GM19455 (cell line): ENCODE data around the gene ALPG.
"Not testable (repeated sequence)": the region's sequence is repeated elsewhere in the genome, so short reads cannot be mapped to it uniquely, and the experiment has no call there.

Experiments used
- ATAC-seq: cut with Tn5 transposase; IDR thresholded peaks from one replicate; pipeline ENCODE4 v1.9.1; 2021; ENCODE audit not compliant: unreplicated experiment

Gene ALPG

DNA sequence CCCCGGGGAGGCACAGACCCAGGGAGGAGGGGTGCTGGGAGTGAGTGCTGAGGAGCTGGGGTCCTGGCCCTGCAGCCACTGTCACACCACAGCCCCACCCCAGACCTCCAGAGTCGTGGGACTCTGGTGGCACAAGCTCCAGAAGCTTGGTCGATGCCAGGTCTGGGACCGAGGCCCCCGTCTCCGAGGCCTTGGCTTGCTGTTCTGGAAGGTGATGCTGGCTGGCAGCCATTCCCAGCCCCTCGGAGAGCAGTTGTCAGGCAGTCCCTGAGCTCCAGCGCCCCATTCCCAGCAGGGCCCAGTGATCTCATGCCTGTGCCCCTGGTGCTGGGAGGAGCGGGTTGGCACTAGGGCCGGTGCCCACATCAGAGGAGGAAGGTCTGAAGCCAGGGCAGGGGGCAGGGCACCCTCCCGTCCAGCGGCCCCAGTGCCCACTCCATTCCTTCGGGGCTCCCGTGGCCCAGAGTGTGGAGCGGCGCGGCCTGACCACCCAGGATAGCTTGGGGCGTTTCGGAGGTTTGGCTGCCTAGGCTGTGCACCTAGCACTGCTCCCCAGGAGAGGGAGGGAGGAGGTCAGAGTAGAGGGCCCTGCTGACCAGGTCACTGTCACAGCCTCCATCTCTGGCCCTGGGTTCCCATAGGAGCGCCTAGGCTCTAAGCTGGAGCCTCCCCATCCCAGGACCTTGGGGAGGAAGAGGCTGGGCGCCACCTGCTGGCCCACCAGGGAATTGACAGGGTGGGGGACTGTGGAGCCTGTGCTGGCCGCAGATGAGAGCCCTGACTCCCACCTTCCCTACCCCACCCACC is 32.5 kb downstream of the ALPG start:
- ATAC-seq: no peak

GRCh38 chr2:232439758-232440135 is 33.1 kb downstream of the ALPG start:
- no peak for ATAC-seq

DNA sequence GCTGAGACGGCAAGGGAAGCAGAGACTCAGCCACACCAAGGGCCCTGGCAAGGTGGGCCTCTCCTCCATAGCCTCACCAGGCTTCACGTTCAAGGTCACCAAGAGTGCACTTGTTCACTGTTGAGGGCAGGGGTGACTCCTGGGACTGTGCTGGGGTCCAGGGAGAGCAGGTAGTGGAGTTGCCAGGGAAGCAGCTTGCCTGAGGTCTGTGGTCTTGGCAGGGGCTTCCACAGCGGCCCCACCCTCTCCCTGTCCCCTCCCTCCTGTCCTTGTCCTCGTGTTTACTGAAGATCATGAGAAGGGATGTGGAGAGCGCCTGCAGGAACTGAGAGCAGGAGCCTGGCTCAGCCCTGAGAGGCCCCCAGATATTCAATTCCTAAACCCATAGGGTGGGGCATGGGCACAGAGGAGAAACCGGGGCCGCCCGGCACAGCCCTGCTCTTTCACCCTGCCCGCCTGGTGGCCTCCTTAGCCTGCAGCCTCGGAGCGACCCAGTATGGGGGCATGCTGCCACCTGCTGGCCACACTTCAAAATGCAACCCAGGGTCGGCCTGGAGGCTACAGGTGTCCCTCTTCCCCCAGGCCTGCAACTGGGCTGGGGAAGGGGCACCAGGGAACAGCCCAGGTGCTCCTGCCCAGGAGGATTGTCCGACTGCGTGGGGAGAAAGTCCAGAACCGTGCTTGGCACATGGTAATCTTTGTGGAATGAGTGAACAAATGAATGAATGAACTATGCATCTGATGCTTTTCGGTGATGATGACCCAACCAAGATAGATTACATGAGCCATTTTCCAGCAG is 33.8 kb downstream of the ALPG start:
- peak; percentile 76 for ATAC-seq

- no peak for ATAC-seq
Observed at GRCh38 chr2:232441147-232441651, 34.6 kb downstream of the ALPG start.

DNA sequence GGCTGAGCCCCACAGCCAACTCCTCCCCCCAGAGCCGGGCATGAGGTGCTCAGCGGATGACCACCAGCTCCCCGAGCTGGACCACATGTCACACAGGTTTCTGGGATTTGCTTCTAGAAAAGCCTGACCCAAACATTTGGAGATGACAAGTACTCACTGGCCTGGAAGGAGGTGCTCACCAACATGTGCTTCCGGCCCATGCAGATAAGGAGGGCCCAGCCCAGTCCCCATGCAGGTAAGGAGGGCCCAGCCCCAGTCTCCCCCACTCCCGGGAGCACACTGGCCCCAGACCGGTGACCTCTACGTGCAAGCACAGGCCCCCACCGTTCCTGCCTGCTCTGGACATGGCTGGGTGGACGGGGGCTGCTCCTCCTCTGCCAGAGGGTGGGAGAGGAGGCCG is 35.3 kb downstream of the ALPG start:
- not testable (repeated sequence) for ATAC-seq

GRCh38 chr2:232442431-232442830 is 35.8 kb downstream of the ALPG start:
- not testable (repeated sequence) for ATAC-seq

GRCh38 chr2:232443047-232443446 is 36.4 kb downstream of the ALPG start:
- not testable (repeated sequence) for ATAC-seq

DNA sequence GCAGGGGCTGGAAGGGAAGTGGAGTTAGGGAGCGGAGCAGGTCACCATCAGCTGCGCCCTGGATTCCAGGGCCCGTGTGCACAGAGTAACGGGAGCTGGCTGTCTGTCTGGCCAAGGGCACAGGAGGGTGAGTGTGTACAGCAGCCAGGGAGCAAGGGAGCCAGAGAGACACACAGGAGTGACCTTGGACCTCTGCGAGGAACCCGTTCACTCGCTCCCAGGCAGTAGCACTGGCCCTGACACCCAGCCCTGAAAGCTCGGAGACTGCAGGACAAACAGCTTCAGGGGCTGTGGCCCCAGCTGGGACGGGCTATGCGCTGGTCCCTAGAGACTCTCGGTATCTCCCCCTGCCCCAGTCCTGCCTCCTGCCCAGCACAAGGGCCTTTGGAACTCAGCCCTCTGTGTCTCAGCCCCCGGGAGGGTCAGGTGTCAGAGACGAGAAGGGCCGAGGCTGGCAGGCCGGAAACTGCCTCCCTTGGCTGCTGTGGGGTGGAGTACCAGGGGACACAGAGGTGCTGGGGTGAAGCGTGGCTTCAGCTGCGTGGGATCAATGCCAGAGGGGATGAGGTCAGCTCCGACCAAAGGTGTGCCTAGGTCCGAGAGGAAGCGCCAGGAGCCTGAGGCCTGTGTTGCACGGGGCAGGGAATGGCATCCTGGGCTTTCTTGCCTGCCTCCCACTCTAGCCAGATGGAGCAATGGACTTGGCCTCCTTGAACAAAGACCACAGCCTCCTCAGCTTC is 37.2 kb downstream of the ALPG start:
- not testable (repeated sequence) for ATAC-seq

- no peak for ATAC-seq
Observed at GRCh38 chr2:232444409-232445148, 37.9 kb downstream of the ALPG start.

GRCh38 chr2:232445149-232445885 is 38.7 kb downstream of the ALPG start:
- not testable (repeated sequence) for ATAC-seq

DNA sequence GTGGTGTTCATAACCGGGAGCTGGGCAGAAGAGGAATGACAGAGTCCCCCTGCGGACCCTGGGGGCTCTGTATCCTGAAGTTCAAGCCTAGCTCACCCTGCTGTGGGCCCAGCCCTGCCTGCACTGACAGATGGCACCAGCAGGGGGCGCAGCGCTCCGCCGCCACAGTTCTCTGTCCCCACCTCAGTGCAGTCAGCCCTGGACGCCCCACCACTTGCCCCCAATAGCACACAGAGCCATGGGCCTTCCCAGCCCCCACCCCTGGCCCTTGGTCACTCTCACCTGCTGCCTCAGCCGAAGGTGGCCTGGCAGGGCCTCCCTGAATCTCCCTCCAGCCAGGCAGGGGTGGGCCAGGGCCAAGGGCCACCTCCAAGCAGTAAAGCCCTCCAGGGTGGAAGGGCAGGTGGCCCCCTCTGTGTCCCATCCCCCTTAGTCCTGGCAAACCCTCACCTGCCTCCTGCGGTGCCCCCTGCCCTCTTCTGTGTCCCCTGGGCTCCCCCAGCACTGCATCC is 39.7 kb downstream of the ALPG start:
- ATAC-seq: not testable (repeated sequence)

- ATAC-seq: no peak
Observed at GRCh38 chr2:232447091-232447620, 40.5 kb downstream of the ALPG start.

DNA sequence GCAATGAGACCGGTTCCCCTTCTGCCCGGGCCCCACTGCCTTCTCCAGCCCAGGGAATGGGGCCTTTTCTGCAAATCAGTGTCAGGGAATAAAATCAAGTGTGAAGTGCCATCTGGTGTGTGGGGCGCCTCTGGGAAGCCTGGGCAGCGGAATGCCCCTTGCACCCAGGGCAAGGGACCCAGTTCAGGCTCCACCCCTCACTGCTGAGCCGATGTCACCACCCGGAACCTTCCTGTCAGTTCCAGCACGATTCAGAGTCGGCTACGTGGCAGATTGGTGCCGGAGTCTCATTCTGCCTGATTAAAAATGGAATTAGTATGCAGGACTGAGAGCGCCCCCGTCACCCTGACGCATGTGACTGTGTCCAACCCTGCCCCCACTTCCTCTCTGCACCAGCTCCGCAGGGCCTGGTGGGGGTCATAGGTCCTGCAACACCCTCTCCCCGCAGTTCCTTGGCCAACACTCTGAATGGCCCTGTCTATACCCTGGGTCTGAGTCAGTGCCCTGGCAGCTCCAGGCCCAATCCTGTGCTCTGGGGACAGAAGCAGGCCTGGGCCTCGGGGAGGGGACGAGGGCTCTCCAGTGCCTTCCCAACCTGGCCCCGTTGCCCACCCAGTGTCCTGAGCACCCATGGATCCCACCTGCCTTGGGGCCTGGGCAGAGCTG is 41.1 kb downstream of the ALPG start:
- no peak for ATAC-seq

- ATAC-seq: no peak
Observed at GRCh38 chr2:232448304-232448690, 41.7 kb downstream of the ALPG start.

GRCh38 chr2:232449964-232450363 is 43.3 kb downstream of the ALPG start:
- ATAC-seq: no peak

DNA sequence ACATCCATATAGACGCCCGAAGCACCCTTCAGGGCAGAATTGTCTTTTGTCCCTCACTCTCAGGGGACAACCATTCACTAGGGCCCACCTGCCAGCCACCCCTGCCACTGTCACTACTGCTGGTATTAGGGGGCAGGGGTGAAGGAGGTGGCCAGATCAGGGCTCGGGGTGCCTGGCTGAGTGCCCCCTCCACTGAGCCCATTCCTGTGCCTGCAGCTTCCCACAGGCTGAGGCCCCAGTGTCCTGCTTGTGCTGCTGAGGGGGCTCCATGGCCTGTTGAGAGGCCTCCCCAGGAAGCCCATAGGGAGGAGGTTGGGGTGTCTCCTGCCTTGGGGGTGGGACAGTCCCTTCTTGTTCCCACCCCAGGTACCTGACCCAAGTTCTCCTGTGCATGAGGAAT is 45.0 kb downstream of the ALPG start:
- ATAC-seq: not testable (repeated sequence)

DNA sequence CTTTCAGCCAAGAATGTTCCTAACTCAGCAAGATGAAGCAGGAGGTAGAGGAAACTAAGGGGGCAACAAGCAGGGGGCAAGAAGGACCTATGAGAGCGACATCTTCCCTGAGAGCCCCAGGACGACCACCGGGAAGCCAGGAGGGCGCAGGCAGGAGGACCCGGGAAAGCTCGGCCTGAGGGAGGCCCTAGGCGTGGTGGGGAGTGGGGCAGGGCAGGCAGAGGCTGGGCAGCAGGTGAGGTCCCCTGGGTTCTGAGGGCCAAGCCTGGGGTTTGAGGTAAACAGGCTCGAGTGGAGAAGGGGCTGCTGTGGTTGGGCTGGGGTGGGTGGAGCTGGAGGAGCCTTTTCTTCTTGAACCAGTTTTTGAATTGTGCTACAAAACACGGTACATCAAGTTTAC is 48.0 kb downstream of the ALPG start:
- no peak for ATAC-seq

DNA sequence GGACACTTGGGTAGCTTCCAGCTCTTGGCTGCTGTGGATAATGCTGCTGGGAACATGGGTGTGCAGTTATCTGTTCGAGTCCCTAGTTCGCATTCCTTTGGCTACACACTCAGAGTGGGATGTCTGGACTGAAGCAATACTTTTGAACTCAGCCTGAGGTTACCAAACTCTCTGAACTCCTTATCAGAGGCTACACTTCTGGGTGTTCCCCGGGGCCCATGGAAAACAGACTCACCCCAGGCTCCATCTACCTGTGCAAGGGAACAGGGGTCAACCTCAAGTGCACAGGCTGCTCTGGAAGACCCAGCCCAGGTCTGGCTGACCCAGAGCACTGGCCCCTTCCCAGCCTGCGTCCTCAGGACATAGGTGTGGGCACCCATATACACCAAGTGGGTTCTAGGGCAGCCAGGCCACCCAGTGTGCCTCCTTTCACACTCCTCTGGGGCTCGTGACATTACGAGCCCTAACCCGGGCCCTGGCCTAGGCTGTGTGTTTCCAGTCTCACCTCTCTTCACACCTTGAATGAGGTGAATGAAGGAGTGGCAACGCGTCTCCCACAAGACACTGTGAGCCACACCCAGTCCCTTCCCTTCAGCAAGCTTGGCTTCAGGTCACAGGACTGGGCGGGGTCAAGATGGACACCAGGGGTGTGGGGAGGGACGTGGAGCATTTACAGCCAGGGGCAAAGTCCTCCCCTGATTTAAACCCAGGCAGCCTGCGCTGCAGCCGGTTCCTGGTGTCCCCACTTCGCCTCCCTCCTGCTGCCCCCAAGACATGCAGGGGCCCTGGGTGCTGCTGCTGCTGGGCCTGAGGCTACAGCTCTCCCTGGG is 49.0 kb downstream of the ALPG start, which contains the start of gene ALPI:
ALPI (plus strand) TSS at position 728 of the 830 bp plus-strand sequence; CDS start at position 775, 47 bp downstream.
- ATAC-seq: no peak
